ENCODE results near the gene TMPRSS3. TPM values are rescaled to one million over a fixed set of nuclear protein-coding genes. Genes with fewer than 3 reads are reported as not detected.

The TMPRSS3 gene
- polyA plus RNA-seq, 1 of the 3 experiments (the other 2 are of a cell fraction) = not detected

GRCh38 chr21:42438316-42439205 lies 42.7 kb upstream of the TMPRSS3 start:
- H3K79me2 ChIP-seq (ENCODE audit: insufficient read depth) = no peaks in the 10 kb centered on the region
- DNase-seq = no peak
- no peak for TF ChIP-seq MXI1 (IDR thresholded peaks at IDR 0.05; ENCODE audit: low read depth, low read length)
- TF ChIP-seq, protein P1, sequence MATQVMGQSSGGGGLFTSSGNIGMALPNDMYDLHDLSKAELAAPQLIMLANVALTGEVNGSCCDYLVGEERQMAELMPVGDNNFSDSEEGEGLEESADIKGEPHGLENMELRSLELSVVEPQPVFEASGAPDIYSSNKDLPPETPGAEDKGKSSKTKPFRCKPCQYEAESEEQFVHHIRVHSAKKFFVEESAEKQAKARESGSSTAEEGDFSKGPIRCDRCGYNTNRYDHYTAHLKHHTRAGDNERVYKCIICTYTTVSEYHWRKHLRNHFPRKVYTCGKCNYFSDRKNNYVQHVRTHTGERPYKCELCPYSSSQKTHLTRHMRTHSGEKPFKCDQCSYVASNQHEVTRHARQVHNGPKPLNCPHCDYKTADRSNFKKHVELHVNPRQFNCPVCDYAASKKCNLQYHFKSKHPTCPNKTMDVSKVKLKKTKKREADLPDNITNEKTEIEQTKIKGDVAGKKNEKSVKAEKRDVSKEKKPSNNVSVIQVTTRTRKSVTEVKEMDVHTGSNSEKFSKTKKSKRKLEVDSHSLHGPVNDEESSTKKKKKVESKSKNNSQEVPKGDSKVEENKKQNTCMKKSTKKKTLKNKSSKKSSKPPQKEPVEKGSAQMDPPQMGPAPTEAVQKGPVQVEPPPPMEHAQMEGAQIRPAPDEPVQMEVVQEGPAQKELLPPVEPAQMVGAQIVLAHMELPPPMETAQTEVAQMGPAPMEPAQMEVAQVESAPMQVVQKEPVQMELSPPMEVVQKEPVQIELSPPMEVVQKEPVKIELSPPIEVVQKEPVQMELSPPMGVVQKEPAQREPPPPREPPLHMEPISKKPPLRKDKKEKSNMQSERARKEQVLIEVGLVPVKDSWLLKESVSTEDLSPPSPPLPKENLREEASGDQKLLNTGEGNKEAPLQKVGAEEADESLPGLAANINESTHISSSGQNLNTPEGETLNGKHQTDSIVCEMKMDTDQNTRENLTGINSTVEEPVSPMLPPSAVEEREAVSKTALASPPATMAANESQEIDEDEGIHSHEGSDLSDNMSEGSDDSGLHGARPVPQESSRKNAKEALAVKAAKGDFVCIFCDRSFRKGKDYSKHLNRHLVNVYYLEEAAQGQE (IDR thresholded peaks at IDR 0.05; ENCODE audit: low read depth, low read length) = no peak
- TF ChIP-seq FOXJ3 (CRISPR knock-in tag; IDR thresholded peaks at IDR 0.05) = no peak
- TF ChIP-seq ZBTB33 (IDR thresholded peaks at IDR 0.05; ENCODE audit: borderline replicate concordance, low read depth) = no peak
- no peak for TF ChIP-seq TAF1 (IDR thresholded peaks at IDR 0.05; ENCODE audit: borderline replicate concordance, low read depth, low read length)
- TF ChIP-seq FOSL2 (IDR thresholded peaks at IDR 0.05; ENCODE audit: borderline replicate concordance, low read depth) = no peak
- TF ChIP-seq YY1 (IDR thresholded peaks at IDR 0.05; ENCODE audit: low read depth) = no peak
- no peak for TF ChIP-seq RXRA (IDR thresholded peaks at IDR 0.05; ENCODE audit: borderline replicate concordance, low read depth)
- no peak for TF ChIP-seq NRF1 (IDR thresholded peaks at IDR 0.05; ENCODE audit: low read depth, low read length)
- TF ChIP-seq GATA2 (CRISPR knock-in tag; IDR thresholded peaks at IDR 0.05) = no peak
- H3K4me2 ChIP-seq = no peak overlapping the region
- H3K4me1 ChIP-seq (ENCODE audit: control insufficient read depth in 1 of 2, insufficient read depth in 2 of 2, low read depth in 1 of 2, low read length in 1 of 2) = no peaks in the 10 kb centered on the region; a peak in 1 of 4 replicates
- no peak overlapping the region for H2AFZ ChIP-seq (ENCODE audit: low read depth)
- POLR2A ChIA-PET = no interaction called here
- H3K9me3 ChIP-seq = no peaks in the 10 kb centered on the region
- H3K9me2 ChIP-seq = no peaks in the 10 kb centered on the region
- CTCF ChIA-PET = interaction anchor here (1.0 kb wide), 1 partner anchor 12 kb away, joined by 3 read pairs; no protein-coding TSS in a partner anchor
- no peaks in the 10 kb centered on the region for H3F3A ChIP-seq (replicated peaks; ENCODE audit: insufficient read depth)
- no peak overlapping the region for H3K4me3 ChIP-seq (ENCODE audit: low read depth in 2 of 2, low read length in 1 of 2)
- H4K20me1 ChIP-seq (ENCODE audit: insufficient read depth) = no peaks in the 10 kb centered on the region
- 40% methylated on average over 20 of the region's 25 CpGs for WGBS (ENCODE audit: low lambda C conversion rate)
- H3K27ac ChIP-seq (ENCODE audit: low read depth in 2 of 2, low read length in 1 of 2) = no peak overlapping the region
- no peaks in the 10 kb centered on the region for H3K36me3 ChIP-seq (replicated peaks in 1 of 2; ENCODE audit: control insufficient read depth in 1 of 2, insufficient read depth in 2 of 2, low read length in 1 of 2)
- no peak overlapping the region for H3K9ac ChIP-seq
- H3K27me3 ChIP-seq (ENCODE audit: insufficient read depth) = no peaks in the 10 kb centered on the region
